NOMO-1 treated with DMSO at 0.1 percent for 48 hours (cell line): ENCODE measurements around the gene DNMT3A.

Experiments used
- DNase-seq: peaks from one replicate; lab custom pipeline; 2025; ENCODE audit not compliant: unreplicated experiment; lab: John Stamatoyannopoulos, UW

Gene DNMT3A

DNA sequence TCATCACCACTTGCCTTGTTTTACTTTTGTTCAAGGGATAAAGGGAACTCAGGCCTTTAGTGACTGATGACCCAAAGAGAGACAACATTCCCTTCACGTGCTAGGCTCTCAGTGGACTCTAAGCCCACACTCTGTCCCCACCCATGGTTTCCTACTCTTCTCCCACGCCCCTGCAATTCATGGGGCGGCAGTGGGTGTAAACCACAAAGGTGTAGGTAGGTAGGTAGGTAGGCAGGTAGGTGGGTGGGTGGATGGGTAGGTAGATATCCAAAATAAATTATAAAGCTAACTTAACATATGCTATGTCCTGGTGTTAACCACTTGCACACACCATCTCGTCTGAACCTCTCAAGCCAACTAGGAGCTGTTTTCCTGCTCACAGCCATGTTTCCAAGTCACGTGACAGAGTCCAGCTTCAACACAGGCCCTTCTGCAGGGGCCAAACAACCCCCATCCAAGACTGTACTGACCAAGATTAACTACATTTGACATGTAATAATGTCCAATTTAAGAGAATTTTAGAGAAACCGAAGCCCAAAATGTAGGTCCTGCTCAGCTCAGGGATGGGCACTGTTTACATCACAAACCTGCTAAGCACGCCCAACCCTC lies 33.7 kb downstream of the DNMT3A start:
- no peak for DNase-seq

- DNase-seq: peak; percentile 76
These were observed 34.9 kb downstream of the DNMT3A start for GRCh38 chr2:25306777-25307368.

- no peak for DNase-seq
These were observed 36.0 kb downstream of the DNMT3A start for GRCh38 chr2:25305775-25306174.

DNA sequence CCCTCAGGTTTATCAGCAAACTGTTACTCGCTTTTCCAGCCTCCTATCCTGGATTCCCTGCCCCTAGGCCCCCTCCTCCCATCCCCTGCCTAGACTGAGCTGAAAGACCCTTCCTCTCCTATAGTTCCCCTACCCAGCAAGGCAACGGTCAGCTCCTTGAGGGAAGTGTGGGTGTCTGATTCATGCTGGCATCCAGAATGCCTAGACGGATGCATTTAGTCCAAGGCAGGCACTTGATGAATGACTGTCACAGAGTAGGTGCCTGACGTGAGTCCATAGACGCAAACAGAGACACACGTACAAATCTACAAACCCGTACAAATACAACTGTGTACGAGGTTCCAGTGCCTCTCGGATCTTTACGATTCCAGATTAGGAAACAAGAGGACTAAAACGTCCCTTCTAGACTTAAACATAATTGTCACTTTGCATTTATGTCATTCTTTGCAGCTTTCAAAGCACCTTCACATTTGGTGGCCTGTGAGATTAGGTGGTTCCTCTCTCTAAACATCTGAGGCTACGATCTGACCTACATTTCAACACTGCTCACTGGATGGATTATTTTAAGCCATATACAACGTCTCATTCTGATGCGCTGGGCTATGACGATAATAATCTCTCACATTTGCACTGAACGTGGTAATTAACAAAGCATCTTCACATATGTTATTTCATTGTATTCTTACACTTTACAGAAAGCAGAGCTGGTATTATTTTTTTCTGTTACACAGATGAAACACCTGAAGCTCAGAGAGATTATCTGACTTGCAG lies 36.7 kb downstream of the DNMT3A start:
- DNase-seq: peak; percentile 35

DNA sequence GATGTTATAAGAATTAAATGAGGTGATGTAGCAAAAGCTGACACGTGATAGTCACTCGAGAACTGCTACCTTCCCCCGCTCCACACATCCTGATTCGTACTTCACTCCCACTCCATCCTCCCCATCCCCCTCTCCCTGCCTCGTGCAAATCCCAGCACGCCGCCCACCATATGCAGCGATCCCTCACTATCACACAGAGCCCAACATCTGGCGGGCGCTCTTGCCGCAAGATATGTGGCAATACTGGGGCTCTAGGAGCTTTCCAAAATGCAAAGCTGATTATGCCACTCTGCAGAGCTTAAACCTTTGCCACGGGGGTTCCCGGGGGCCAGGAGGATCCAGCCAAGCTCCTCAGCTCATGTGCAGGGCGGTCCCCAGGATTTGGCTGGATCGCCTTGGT lies 37.4 kb downstream of the DNMT3A start:
- peak; percentile 23 for DNase-seq

DNA sequence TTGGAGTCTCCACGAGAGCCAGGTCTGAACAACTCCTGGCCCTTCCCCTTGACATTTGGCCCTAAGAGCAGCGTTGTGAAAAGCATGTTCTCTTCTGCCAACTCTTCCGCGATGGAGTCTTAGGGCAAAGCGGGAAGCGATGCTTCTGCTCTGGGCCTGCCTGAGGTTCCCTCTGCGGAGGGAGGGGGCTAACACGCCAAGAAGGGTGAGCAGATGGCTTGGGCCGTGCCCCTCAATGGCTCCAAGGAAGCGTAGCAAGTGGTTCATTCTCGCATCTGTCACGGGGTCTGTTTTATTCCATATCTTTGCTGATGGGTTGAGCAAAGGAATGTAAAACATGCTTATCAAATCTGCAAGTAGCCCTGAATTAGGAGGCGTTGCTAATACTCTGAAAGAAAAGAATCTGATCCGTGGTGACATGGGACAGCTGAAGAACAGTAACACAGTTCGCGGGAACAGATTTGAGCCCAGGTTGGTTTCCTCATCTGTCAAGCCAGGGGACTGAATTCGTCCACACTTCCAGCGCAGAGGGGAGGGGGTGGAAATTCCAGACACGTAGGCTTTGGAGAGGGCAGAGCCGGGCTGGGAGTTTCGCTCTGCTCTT lies 38.0 kb downstream of the DNMT3A start:
- DNase-seq: no peak

GRCh38 chr2:25302758-25303375 lies 38.9 kb downstream of the DNMT3A start:
- peak; percentile 32 for DNase-seq

DNA sequence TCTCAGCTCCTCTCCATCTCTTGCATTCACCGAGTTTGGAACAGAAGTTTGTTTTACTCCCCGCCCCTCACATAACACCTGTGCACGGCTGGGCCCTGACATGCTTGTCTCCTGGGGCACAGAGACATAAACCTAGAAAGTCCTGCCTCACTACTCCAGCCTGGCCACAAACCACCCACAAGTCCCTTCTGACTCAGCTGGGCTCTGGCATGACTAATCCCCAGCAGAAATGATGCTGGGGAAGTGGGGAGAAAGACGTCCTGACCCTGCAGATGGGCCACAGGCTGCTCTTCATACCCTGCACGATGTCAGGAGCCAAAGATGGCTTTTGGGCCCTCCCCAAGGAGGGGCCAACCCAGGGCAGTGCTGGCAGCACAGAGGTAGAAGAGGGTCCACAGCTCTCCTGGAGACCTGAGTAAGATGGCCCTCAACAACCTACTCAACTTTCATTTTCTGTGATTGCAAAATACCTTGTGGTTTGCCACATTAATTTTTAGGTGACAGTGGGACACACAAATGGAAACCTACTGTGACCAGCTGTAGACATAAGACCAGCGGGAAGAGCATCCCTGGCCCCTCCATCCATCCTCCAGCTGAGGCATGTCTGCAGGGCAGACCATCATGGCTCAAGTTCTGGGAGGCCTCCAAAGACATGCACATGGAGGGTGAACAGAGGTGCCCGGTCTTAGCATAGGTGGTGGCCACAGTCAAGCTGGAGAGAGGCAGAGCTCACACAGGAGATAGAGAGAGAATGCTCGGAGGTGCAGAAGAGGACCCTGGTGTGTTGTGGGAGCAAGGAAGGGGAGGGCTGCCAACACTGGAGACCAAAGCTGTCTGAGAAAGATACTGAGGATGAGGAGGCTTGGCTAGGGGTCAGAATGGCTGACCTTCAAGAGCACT lies 40.0 kb downstream of the DNMT3A start:
- peak; percentile 90 for DNase-seq

DNA sequence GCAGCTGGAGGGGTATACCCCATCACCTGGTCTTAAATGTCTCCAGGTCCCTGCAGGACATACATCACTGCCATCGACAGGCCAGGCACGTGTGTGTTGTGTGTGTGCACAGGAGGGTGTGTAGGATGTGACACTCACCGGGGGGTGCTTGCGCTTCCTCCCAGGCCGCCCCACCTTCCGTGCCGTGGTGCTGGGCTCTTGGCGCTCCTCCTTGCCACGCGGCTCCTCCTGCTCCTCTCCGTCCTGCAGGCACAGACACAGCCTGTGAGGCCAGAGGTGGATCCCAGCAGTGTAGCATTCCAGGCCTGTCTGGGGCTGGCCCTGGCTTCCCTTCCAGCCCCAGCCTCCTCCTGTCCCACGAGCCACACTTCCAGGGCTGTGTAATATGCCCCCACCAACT lies 41.7 kb downstream of the DNMT3A start:
- no peak for DNase-seq

GRCh38 chr2:25298776-25299431 lies 42.8 kb downstream of the DNMT3A start:
- DNase-seq: no peak

DNA sequence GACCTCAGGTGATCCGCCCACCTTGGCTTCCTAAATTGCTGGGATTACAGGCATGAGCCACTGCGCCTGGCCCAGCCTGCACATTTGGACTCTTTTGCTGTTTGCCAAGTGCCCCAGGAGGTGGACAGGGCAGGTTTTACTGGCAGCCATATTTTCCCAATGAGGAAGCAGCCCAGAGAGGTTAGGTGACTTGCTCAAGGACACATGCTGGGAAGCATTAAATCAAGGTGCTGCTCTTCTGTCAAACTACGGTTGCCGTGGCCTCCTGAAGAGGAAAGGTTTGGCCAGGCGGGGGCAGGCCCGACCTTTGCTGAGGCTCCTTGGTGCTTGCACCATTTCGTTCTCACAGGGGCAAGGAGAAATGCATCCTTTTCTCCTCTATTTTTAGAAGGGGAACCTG lies 44.0 kb downstream of the DNMT3A start:
- DNase-seq: peak; percentile 45

DNA sequence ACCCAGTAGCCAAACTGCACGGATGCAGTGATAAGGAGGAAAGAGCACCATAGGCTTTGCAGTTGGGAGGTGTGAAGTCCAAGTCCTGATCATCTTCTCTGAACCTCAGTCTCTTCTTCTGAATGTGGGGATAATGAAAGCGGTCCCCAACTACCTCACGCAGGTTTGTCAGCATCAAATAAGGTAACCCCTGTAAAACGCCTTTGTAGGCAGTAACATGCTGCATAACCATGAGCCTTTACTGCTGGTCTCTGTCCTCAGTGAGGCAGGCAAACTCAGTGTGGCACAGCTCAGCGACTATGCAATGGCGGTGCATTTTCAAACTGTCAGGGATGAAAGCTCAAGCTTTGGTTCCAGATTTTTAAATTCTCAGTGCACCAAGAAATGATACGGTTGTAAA lies 46.1 kb downstream of the DNMT3A start:
- DNase-seq: no peak

- DNase-seq: peak; percentile 78
These were observed 46.9 kb downstream of the DNMT3A start for GRCh38 chr2:25294573-25295462.

DNA sequence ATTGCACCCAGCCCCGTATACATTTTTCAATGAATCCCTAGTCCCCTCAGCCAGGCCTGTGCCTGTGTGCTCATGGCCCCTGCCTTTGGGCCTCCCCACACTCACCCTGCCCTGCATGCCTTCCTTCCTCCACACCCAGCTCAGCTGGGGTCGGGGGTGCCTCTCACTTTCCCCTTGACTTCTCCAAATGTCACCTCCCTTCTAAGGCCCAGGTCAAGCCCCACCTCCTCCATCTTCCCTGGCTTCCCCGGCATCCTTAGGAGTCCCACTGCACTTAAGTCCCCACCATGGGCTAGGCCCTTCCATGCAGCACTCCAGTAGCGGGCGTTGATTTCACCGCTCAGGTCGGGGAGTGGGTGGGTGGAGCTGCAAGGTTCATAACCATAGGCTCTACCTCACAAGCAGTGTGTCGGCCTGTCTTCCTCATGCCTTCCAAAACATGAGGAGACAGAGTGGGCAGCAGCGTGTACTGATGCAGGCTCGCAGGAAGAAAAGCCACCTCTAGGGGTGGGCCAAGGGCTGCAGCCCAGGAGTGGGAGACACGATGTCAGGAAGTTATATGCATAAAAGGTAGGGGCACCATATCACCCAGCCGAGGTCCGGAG lies 47.7 kb downstream of the DNMT3A start:
- no peak for DNase-seq

DNA sequence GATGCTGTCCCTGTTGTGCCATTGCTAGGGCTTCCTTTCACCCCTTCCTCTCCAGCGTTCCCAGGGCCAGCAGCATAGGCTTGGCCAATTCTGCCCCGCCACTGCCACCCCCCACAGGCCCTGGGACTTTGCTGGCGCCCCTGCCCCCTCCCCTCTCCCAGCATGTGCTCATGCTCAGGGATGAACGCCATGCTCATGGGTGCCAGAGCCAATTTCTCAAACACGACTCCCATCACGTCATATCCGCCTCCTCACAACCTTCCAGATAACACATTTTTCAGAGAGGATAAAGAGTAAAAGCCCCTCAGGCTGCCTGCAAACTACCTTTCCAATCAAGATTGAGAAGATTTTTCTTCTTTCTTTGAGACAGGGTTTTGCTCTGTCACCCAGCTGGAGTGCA lies 48.6 kb downstream of the DNMT3A start:
- no peak for DNase-seq

- no peak for DNase-seq
These were observed 49.3 kb downstream of the DNMT3A start for GRCh38 chr2:25292408-25292807.

GRCh38 chr2:25290811-25291495 lies 50.8 kb downstream of the DNMT3A start:
- DNase-seq: no peak
